K562 (cell line): ENCODE results near the gene L3HYPDH. TPM values are rescaled to one million over a fixed set of nuclear protein-coding genes. Genes with fewer than 3 reads are reported as not detected.
A peak's percentile ranks its signal among the peaks of the same experiment; 100 is the strongest.

Experiments
- CHCHD3 ChIP-seq: fragments of 250-450 bp; sonication (Bioruptor Pico); IDR thresholded peaks from 2 replicates; pipeline ENCODE4 v2.1.2; 2022; ENCODE audit warnings: mild to moderate bottlenecking
- E2F4 ChIP-seq: sonication (generic); formaldehyde crosslinking; IDR thresholded peaks from 2 replicates; pipeline ENCODE4 v1.8.0; 2022; ENCODE audit warnings: mild to moderate bottlenecking, low read depth, missing genetic modification reagents
- ESRRB ChIP-seq: fragments of 250-450 bp; sonication (Bioruptor Pico); IDR thresholded peaks from 2 replicates; pipeline ENCODE4 v1.5.0; 2020; ENCODE audit warnings: mild to moderate bottlenecking, moderate library complexity, borderline replicate concordance
- HNRNPLL ChIP-seq: fragments of 200-400 bp; formaldehyde crosslinking; IDR thresholded peaks from 2 replicates; pipeline ENCODE4 v1.6.1; 2017; ENCODE audit warnings: low read length, low read depth, mild to moderate bottlenecking; ENCODE audit not compliant: poor library complexity, severe bottlenecking
- KLF10 ChIP-seq: fragments of 250-450 bp; sonication (Bioruptor Pico); IDR thresholded peaks from 2 replicates; pipeline ENCODE4 v1.6.1; 2021; ENCODE audit warnings: matching md5 sums
- MTA2 ChIP-seq: fragments of 450-650 bp; IDR thresholded peaks from 2 replicates; pipeline ENCODE4 v1.6.1; 2016; ENCODE audit warnings: low read depth
- PHF8 ChIP-seq: fragments of 200-600 bp; sonication (generic); IDR thresholded peaks from 2 replicates; pipeline ENCODE4 v1.6.1; 2012; ENCODE audit warnings: mixed run types, mild to moderate bottlenecking, inconsistent platforms, low read length, moderate library complexity, borderline replicate concordance
- SIX5 ChIP-seq, 2 experiments: IDR thresholded peaks; 2 replicates each; pipeline ENCODE4 v1.6.1; 2011; ENCODE audit warnings: low read length in 2 of 2, borderline replicate concordance in 1 of 2, low read depth in 1 of 2, mild to moderate bottlenecking in 1 of 2, moderate library complexity in 1 of 2; ENCODE audit not compliant: insufficient read depth in 1 of 2
- SNIP1 ChIP-seq: fragments of 450-650 bp; IDR thresholded peaks from 2 replicates; pipeline ENCODE4 v1.7.1; 2017; ENCODE audit warnings: low read depth, mild to moderate bottlenecking
- TCF3 ChIP-seq: sonication (generic); formaldehyde crosslinking; IDR thresholded peaks from 2 replicates; pipeline ENCODE4 v1.4.0; 2020; ENCODE audit warnings: mild to moderate bottlenecking, missing genetic modification reagents
- ZNF232 ChIP-seq: sonication (generic); formaldehyde crosslinking; IDR thresholded peaks from 2 replicates; pipeline ENCODE4 v1.8.0; 2022; ENCODE audit warnings: mild to moderate bottlenecking, missing genetic modification reagents
- polyA plus RNA-seq, 8 experiments: library from polyadenylated mRNA; depleted of rRNA in 4 of 8; stranded (reverse) in 5 of 8; unstranded in 3 of 8; fragments of >200 nt; fragmentation: Nextera tagmentation in 2 of 8; fragmentation: Illumina TruSeq in 1 of 8; extraction: Ambion mirVana in 2 of 8; extraction: Trizol in 1 of 8; gene quantifications; 2 replicates each; pipeline versions ENCODE4 v1.2.1 to v1.2.3, GENCODE V29; 2011 to 2014; ENCODE audit warnings: inconsistent platforms in 1 of 8, missing spikeins in 1 of 8
- total RNA-seq, 7 experiments: library from RNA; depleted of rRNA in 6 of 7; stranded (reverse); fragments of >200 nt in 6 of 7; fragmentation: Illumina TruSeq in 2 of 7; extraction: Trizol in 2 of 7; gene quantifications; 2 replicates each; pipeline versions ENCODE4 v1.2.1 to v1.2.3, GENCODE V29; 2011 to 2021; ENCODE audit warnings: low replicate concordance in 1 of 7
- TF ChIP-seq, protein P1 (sequence below): fragments of 250-450 bp; sonication (Bioruptor Pico); IDR thresholded peaks from 2 replicates; pipeline ENCODE4 v1.9.0; 2021; ENCODE audit warnings: mild to moderate bottlenecking, inconsistent platforms
- TF ChIP-seq, protein P2 (sequence below): fragments of 200-800 bp; sonication (Bioruptor generic); IDR thresholded peaks from 2 replicates; pipeline ENCODE4 v1.6.1; 2016; ENCODE audit warnings: missing genetic modification characterization, missing compliant biosample characterization
- TF ChIP-seq, protein P3 (sequence below): fragments of 250-450 bp; sonication (Bioruptor Pico); IDR thresholded peaks from 2 replicates; pipeline ENCODE4 v1.5.0; 2021

The L3HYPDH gene
- total and polyA plus RNA-seq, 9 of the 15 experiments (the other 6 are each of a cell fraction or from before 2014, with no cell fraction given): 12.8 to 36.5 (median 19.3) TPM

DNA sequence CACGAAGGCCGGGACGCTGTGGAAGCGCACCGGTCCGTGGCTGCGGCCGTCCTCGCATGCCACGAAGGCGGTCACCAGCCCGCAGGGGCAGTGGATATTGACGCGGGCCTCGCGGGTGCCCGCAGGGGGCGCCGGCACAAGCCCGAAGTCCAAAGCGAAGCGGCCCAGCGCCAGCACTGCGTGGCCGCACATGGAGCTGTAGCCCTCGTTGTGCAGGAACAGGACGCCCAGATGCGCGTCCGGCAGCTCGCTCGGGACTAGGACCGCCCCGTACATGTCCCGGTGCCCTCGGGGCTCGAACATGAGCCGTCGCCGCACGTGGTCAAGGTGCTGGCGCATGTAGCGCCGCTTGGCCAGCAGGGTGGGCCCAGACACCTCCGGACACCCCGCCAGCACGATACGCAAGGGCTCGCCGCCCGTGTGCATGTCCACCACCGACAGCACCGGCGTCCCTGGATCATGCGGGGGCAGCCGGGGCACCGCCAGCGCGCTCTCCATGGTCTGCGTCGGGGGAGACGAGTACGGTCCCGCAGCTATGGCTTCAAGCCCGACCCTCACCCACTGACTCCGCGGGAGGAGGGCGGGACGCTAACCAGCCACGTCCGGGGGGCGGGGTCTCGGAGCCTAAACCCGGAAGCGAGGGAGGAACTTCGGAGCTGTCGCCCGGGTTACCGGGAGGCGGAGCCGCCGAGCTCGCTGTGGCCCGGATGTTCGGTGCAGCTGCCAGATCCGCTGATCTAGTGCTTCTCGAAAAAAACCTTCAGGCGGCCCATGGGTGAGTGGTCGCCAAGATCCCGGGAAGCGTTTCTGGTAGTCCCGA, at the start of gene L3HYPDH, which contains the start of gene JKAMP (continued):
- TF ChIP-seq, protein P1, sequence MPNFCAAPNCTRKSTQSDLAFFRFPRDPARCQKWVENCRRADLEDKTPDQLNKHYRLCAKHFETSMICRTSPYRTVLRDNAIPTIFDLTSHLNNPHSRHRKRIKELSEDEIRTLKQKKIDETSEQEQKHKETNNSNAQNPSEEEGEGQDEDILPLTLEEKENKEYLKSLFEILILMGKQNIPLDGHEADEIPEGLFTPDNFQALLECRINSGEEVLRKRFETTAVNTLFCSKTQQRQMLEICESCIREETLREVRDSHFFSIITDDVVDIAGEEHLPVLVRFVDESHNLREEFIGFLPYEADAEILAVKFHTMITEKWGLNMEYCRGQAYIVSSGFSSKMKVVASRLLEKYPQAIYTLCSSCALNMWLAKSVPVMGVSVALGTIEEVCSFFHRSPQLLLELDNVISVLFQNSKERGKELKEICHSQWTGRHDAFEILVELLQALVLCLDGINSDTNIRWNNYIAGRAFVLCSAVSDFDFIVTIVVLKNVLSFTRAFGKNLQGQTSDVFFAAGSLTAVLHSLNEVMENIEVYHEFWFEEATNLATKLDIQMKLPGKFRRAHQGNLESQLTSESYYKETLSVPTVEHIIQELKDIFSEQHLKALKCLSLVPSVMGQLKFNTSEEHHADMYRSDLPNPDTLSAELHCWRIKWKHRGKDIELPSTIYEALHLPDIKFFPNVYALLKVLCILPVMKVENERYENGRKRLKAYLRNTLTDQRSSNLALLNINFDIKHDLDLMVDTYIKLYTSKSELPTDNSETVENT: no peak; the same call in 1 of the 2 replicates
- TF ChIP-seq ESRRB (CRISPR knock-in tag) (no peak), SNIP1 (no peak), TCF3 (CRISPR knock-in tag) (no peak), MTA2 (no peak), ZNF232 (CRISPR knock-in tag) (0 out of 2 replicates have a peak, but pooled peaks have one; percentile 85), SIX5 (IDR thresholded peaks at IDR 0.05; ENCODE audit: borderline replicate concordance in 1 of 2, insufficient read depth in 1 of 2, low read depth in 1 of 2, low read length in 2 of 2) (no peak), CHCHD3 (CRISPR knock-in tag) (no peak), PHF8 (peak; percentile 91), E2F4 (CRISPR knock-in tag) (0 out of 2 replicates have a peak, but pooled peaks have one; percentile 33), KLF10 (CRISPR knock-in tag) (no peak), HNRNPLL (peak; percentile 29)
- TF ChIP-seq, protein P2, sequence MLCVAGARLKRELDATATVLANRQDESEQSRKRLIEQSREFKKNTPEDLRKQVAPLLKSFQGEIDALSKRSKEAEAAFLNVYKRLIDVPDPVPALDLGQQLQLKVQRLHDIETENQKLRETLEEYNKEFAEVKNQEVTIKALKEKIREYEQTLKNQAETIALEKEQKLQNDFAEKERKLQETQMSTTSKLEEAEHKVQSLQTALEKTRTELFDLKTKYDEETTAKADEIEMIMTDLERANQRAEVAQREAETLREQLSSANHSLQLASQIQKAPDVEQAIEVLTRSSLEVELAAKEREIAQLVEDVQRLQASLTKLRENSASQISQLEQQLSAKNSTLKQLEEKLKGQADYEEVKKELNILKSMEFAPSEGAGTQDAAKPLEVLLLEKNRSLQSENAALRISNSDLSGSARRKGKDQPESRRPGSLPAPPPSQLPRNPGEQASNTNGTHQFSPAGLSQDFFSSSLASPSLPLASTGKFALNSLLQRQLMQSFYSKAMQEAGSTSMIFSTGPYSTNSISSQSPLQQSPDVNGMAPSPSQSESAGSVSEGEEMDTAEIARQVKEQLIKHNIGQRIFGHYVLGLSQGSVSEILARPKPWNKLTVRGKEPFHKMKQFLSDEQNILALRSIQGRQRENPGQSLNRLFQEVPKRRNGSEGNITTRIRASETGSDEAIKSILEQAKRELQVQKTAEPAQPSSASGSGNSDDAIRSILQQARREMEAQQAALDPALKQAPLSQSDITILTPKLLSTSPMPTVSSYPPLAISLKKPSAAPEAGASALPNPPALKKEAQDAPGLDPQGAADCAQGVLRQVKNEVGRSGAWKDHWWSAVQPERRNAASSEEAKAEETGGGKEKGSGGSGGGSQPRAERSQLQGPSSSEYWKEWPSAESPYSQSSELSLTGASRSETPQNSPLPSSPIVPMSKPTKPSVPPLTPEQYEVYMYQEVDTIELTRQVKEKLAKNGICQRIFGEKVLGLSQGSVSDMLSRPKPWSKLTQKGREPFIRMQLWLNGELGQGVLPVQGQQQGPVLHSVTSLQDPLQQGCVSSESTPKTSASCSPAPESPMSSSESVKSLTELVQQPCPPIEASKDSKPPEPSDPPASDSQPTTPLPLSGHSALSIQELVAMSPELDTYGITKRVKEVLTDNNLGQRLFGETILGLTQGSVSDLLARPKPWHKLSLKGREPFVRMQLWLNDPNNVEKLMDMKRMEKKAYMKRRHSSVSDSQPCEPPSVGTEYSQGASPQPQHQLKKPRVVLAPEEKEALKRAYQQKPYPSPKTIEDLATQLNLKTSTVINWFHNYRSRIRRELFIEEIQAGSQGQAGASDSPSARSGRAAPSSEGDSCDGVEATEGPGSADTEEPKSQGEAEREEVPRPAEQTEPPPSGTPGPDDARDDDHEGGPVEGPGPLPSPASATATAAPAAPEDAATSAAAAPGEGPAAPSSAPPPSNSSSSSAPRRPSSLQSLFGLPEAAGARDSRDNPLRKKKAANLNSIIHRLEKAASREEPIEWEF (CRISPR knock-in tag): no peak
- TF ChIP-seq, protein P3, sequence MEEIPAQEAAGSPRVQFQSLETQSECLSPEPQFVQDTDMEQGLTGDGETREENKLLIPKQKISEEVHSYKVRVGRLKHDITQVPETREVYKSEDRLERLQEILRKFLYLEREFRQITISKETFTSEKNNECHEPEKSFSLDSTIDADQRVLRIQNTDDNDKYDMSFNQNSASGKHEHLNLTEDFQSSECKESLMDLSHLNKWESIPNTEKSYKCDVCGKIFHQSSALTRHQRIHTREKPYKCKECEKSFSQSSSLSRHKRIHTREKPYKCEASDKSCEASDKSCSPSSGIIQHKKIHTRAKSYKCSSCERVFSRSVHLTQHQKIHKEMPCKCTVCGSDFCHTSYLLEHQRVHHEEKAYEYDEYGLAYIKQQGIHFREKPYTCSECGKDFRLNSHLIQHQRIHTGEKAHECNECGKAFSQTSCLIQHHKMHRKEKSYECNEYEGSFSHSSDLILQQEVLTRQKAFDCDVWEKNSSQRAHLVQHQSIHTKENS (CRISPR knock-in tag): no peak
